SK-N-SH treated with all-trans-retinoic acid at 6 μM for 48 hours (cell line): ENCODE measurements around the gene RIBC1.

Experiments
- ATAC-seq: fragments of 200-7000 bp; cut with Tn5 transposase; 3 replicates; pipeline ENCODE4 v1.9.1; 2020; ENCODE audit warnings: mild to moderate bottlenecking, moderate library complexity
- ARNTL ChIP-seq: fragments of 450-650 bp; formaldehyde crosslinking; IDR thresholded peaks from 2 replicates; pipeline ENCODE4 v1.5.0; 2020; ENCODE audit warnings: low read depth, mild to moderate bottlenecking, moderate library complexity, borderline replicate concordance
- BACH2 ChIP-seq: fragments of 250-450 bp; sonication (Bioruptor Pico); IDR thresholded peaks from 2 replicates; pipeline ENCODE4 v1.9.0; 2021; ENCODE audit warnings: mild to moderate bottlenecking, borderline replicate concordance
- CSDC2 ChIP-seq: fragments of 250-450 bp; sonication (Bioruptor Pico); IDR thresholded peaks from 2 replicates; pipeline ENCODE4 v1.5.0; 2020; ENCODE audit warnings: mild to moderate bottlenecking, moderate library complexity
- ESRRG ChIP-seq: fragments of 250-450 bp; sonication (Bioruptor Pico); IDR thresholded peaks from 2 replicates; pipeline ENCODE4 v1.6.1; 2021; ENCODE audit warnings: mild to moderate bottlenecking
- GLIS3 ChIP-seq: fragments of 250-450 bp; sonication (Bioruptor Pico); IDR thresholded peaks from 2 replicates; pipeline ENCODE4 v1.5.0; 2020; ENCODE audit warnings: mild to moderate bottlenecking, moderate library complexity
- ISL1 ChIP-seq: fragments of 250-450 bp; sonication (Bioruptor Pico); IDR thresholded peaks from 2 replicates; pipeline ENCODE4 v2.1.2; 2022; ENCODE audit warnings: mild to moderate bottlenecking, moderate library complexity
- OSR1 ChIP-seq: fragments of 250-450 bp; sonication (Bioruptor Pico); IDR thresholded peaks from 2 replicates; pipeline ENCODE4 v1.8.0; 2022; ENCODE audit warnings: moderate library complexity, mild to moderate bottlenecking, inconsistent platforms
- PPARA ChIP-seq: fragments of 250-450 bp; sonication (Bioruptor Pico); IDR thresholded peaks from 2 replicates; pipeline ENCODE4 v1.5.0; 2020; ENCODE audit warnings: mild to moderate bottlenecking, borderline replicate concordance
- RARB ChIP-seq: fragments of 250-450 bp; sonication (Bioruptor Pico); IDR thresholded peaks from 2 replicates; pipeline ENCODE4 v1.8.0; 2021; ENCODE audit warnings: mild to moderate bottlenecking, moderate library complexity
- SNAI2 ChIP-seq: fragments of 250-450 bp; sonication (Bioruptor Pico); IDR thresholded peaks from 2 replicates; pipeline ENCODE4 v1.5.0; 2020; ENCODE audit warnings: mild to moderate bottlenecking, moderate library complexity
- TOX ChIP-seq: fragments of 250-450 bp; sonication (Bioruptor Pico); IDR thresholded peaks from 2 replicates; pipeline ENCODE4 v1.8.0; 2021; ENCODE audit warnings: mild to moderate bottlenecking, moderate library complexity, borderline replicate concordance
- ZC3H10 ChIP-seq: fragments of 250-450 bp; sonication (Bioruptor Pico); IDR thresholded peaks from 2 replicates; pipeline ENCODE4 v1.5.1; 2021; ENCODE audit warnings: mild to moderate bottlenecking, moderate library complexity
- ZFP3 ChIP-seq: fragments of 250-450 bp; sonication (Bioruptor Pico); IDR thresholded peaks from 2 replicates; pipeline ENCODE4 v1.5.0; 2020; ENCODE audit warnings: mild to moderate bottlenecking, moderate library complexity
- ZFP30 ChIP-seq: fragments of 450-650 bp; formaldehyde crosslinking; IDR thresholded peaks from 2 replicates; pipeline ENCODE4 v1.5.0; 2022; ENCODE audit warnings: mild to moderate bottlenecking, moderate library complexity
- ZNF565 ChIP-seq: fragments of 450-650 bp; formaldehyde crosslinking; conservative IDR thresholded peaks from 2 replicates; pipeline ENCODE4 v1.5.0; 2020; ENCODE audit warnings: low read depth, mild to moderate bottlenecking, moderate library complexity
- ZNF70 ChIP-seq: fragments of 450-650 bp; formaldehyde crosslinking; IDR thresholded peaks from 2 replicates; pipeline ENCODE4 v1.5.0; 2020; ENCODE audit warnings: mild to moderate bottlenecking, moderate library complexity
- ZNF8 ChIP-seq: fragments of 450-650 bp; formaldehyde crosslinking; IDR thresholded peaks from 2 replicates; pipeline ENCODE4 v1.5.0; 2020; ENCODE audit warnings: mild to moderate bottlenecking, moderate library complexity
- TF ChIP-seq, protein P1 (sequence below): fragments of 250-450 bp; sonication (Bioruptor Pico); IDR thresholded peaks from 2 replicates; pipeline ENCODE4 v1.5.1; 2021; ENCODE audit warnings: mild to moderate bottlenecking, moderate library complexity
- TF ChIP-seq, protein P2 (sequence below): fragments of 250-450 bp; sonication (Bioruptor Pico); IDR thresholded peaks from 2 replicates; pipeline ENCODE4 v1.5.1; 2020; ENCODE audit warnings: low read depth, mild to moderate bottlenecking, moderate library complexity
- TF ChIP-seq, protein P3 (sequence below): fragments of 250-450 bp; sonication (Bioruptor Pico); IDR thresholded peaks from 2 replicates; pipeline ENCODE4 v1.8.0; 2021; ENCODE audit warnings: low read depth, mild to moderate bottlenecking, moderate library complexity, borderline replicate concordance
- TF ChIP-seq, protein P4 (sequence below): fragments of 250-450 bp; sonication (Bioruptor Pico); IDR thresholded peaks from 2 replicates; pipeline ENCODE4 v1.8.0; 2020; ENCODE audit warnings: mild to moderate bottlenecking, moderate library complexity, borderline replicate concordance
- TF ChIP-seq, protein P5 (sequence below): fragments of 250-450 bp; sonication (Bioruptor Pico); IDR thresholded peaks from 2 replicates; pipeline ENCODE4 v1.5.0; 2020; ENCODE audit warnings: mild to moderate bottlenecking, moderate library complexity

Gene RIBC1

DNA sequence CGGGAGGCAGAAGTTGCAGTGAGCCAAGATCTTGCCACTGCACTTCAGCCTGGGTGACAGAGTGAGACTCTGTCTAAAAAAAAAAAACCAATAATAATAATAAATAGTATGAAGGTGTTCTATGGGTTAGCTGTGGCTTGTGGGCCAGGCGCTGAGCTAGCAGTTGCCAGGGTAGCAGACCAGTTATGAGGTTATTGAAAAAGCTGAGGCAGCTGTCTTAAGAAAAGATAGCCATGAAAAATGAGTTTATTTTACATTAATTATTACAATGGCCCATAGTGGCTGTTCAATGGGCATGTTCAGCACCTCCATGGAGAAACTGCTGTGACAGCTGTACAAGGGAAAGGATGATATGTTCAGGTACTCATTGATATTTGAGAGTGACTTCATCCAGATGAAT is 24.8 kb downstream of the RIBC1 start:
- no peak for ATAC-seq
- TF ChIP-seq, protein P1, sequence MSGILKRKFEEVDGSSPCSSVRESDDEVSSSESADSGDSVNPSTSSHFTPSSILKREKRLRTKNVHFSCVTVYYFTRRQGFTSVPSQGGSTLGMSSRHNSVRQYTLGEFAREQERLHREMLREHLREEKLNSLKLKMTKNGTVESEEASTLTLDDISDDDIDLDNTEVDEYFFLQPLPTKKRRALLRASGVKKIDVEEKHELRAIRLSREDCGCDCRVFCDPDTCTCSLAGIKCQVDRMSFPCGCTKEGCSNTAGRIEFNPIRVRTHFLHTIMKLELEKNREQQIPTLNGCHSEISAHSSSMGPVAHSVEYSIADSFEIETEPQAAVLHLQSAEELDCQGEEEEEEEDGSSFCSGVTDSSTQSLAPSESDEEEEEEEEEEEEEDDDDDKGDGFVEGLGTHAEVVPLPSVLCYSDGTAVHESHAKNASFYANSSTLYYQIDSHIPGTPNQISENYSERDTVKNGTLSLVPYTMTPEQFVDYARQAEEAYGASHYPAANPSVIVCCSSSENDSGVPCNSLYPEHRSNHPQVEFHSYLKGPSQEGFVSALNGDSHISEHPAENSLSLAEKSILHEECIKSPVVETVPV (CRISPR knock-in tag), result no peak
- TF ChIP-seq CSDC2 (no peak), ESRRG (CRISPR knock-in tag) (no peak), PPARA (no peak), ZNF70 (no peak), ZNF8 (CRISPR knock-in tag) (no peak), SNAI2 (no peak), ISL1 (CRISPR knock-in tag) (no peak), TOX (CRISPR knock-in tag) (no peak), RARB (CRISPR knock-in tag) (no peak), ZNF565 (CRISPR knock-in tag) (no peak), BACH2 (CRISPR knock-in tag) (no peak), ZC3H10 (no peak), OSR1 (CRISPR knock-in tag) (no peak), GLIS3 (CRISPR knock-in tag) (no peak)
- TF ChIP-seq, protein P2, sequence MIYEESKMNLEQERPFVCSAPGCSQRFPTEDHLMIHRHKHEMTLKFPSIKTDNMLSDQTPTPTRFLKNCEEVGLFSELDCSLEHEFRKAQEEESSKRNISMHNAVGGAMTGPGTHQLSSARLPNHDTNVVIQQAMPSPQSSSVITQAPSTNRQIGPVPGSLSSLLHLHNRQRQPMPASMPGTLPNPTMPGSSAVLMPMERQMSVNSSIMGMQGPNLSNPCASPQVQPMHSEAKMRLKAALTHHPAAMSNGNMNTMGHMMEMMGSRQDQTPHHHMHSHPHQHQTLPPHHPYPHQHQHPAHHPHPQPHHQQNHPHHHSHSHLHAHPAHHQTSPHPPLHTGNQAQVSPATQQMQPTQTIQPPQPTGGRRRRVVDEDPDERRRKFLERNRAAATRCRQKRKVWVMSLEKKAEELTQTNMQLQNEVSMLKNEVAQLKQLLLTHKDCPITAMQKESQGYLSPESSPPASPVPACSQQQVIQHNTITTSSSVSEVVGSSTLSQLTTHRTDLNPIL (CRISPR knock-in tag), result no peak
- TF ChIP-seq, protein P3, sequence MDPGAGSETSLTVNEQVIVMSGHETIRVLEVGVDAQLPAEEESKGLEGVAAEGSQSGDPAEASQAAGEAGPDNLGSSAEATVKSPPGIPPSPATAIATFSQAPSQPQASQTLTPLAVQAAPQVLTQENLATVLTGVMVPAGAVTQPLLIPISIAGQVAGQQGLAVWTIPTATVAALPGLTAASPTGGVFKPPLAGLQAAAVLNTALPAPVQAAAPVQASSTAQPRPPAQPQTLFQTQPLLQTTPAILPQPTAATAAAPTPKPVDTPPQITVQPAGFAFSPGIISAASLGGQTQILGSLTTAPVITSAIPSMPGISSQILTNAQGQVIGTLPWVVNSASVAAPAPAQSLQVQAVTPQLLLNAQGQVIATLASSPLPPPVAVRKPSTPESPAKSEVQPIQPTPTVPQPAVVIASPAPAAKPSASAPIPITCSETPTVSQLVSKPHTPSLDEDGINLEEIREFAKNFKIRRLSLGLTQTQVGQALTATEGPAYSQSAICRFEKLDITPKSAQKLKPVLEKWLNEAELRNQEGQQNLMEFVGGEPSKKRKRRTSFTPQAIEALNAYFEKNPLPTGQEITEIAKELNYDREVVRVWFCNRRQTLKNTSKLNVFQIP, result no peak

DNA sequence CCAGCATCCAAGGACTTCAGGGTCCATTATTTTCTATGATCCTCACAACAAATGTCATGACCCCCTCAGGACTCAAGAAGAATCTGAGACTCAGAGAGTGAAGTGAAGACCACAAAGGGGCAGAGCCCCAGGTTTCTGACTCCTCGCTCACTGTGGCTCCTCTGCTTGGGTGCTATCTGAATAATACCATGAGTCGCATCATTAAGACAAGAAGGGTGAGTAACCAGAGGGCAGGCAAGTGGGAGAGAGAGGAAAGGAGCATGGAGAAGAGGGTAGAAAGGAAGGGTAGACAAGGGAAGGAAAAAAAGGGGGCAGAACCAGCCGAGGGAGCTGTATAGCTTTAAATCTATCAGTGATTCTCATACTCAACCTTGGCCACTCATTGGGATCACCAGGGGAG is 27.0 kb downstream of the RIBC1 start:
- no peak for ATAC-seq
- no peak for TF ChIP-seq OSR1 (CRISPR knock-in tag)
- TF ChIP-seq, protein P3, result no peak
- TF ChIP-seq, protein P2 (CRISPR knock-in tag), result no peak
- TF ChIP-seq RARB (CRISPR knock-in tag), result no peak
- no peak for TF ChIP-seq ZNF8 (CRISPR knock-in tag)
- no peak for TF ChIP-seq BACH2 (CRISPR knock-in tag)
- no peak for TF ChIP-seq ZNF70
- no peak for TF ChIP-seq ZFP30 (CRISPR knock-in tag)
- TF ChIP-seq, protein P4, sequence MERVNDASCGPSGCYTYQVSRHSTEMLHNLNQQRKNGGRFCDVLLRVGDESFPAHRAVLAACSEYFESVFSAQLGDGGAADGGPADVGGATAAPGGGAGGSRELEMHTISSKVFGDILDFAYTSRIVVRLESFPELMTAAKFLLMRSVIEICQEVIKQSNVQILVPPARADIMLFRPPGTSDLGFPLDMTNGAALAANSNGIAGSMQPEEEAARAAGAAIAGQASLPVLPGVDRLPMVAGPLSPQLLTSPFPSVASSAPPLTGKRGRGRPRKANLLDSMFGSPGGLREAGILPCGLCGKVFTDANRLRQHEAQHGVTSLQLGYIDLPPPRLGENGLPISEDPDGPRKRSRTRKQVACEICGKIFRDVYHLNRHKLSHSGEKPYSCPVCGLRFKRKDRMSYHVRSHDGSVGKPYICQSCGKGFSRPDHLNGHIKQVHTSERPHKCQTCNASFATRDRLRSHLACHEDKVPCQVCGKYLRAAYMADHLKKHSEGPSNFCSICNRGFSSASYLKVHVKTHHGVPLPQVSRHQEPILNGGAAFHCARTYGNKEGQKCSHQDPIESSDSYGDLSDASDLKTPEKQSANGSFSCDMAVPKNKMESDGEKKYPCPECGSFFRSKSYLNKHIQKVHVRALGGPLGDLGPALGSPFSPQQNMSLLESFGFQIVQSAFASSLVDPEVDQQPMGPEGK (CRISPR knock-in tag), result no peak
- TF ChIP-seq PPARA, result no peak
- no peak for TF ChIP-seq ARNTL (CRISPR knock-in tag)
- TF ChIP-seq ZFP3 (CRISPR knock-in tag), result no peak
- no peak for TF ChIP-seq GLIS3 (CRISPR knock-in tag)
- TF ChIP-seq, protein P1 (CRISPR knock-in tag), result no peak
- no peak for TF ChIP-seq SNAI2
- no peak for TF ChIP-seq ESRRG (CRISPR knock-in tag)
- TF ChIP-seq, protein P5, sequence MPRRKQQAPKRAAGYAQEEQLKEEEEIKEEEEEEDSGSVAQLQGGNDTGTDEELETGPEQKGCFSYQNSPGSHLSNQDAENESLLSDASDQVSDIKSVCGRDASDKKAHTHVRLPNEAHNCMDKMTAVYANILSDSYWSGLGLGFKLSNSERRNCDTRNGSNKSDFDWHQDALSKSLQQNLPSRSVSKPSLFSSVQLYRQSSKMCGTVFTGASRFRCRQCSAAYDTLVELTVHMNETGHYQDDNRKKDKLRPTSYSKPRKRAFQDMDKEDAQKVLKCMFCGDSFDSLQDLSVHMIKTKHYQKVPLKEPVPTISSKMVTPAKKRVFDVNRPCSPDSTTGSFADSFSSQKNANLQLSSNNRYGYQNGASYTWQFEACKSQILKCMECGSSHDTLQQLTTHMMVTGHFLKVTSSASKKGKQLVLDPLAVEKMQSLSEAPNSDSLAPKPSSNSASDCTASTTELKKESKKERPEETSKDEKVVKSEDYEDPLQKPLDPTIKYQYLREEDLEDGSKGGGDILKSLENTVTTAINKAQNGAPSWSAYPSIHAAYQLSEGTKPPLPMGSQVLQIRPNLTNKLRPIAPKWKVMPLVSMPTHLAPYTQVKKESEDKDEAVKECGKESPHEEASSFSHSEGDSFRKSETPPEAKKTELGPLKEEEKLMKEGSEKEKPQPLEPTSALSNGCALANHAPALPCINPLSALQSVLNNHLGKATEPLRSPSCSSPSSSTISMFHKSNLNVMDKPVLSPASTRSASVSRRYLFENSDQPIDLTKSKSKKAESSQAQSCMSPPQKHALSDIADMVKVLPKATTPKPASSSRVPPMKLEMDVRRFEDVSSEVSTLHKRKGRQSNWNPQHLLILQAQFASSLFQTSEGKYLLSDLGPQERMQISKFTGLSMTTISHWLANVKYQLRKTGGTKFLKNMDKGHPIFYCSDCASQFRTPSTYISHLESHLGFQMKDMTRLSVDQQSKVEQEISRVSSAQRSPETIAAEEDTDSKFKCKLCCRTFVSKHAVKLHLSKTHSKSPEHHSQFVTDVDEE (CRISPR knock-in tag), result no peak
- TF ChIP-seq TOX (CRISPR knock-in tag), result no peak
- no peak for TF ChIP-seq ZC3H10
